ENCODE results near the gene SURF1. TPM values are rescaled to one million over a fixed set of nuclear protein-coding genes. Genes with fewer than 3 reads are reported as not detected.

Gene SURF1
- total RNA-seq, 1 experiment from 2014 or later = 29.3 TPM

- DNase-seq (ENCODE audit: low read depth) = no peak
Measured at GRCh38 chr9:133362359-133363044, 6.2 kb upstream of the SURF1 start.

GRCh38 chr9:133361507-133362092, 5.3 kb upstream of the SURF1 start:
- no peak for DNase-seq (ENCODE audit: low read depth)

- no peak for DNase-seq (ENCODE audit: low read depth)
Measured at GRCh38 chr9:133360400-133361393, 4.4 kb upstream of the SURF1 start.

- DNase-seq (ENCODE audit: low read depth) = no peak
Measured at GRCh38 chr9:133359399-133360175, 3.3 kb upstream of the SURF1 start.

GRCh38 chr9:133357656-133358055, 1.4 kb upstream of the SURF1 start:
- no peak for DNase-seq (ENCODE audit: low read depth)

GRCh38 chr9:133355881-133356357, 368 bp downstream of the SURF1 start:
- peak; percentile 36 for DNase-seq (ENCODE audit: low read depth)

GRCh38 chr9:133354766-133355165, 1.5 kb downstream of the SURF1 start:
- no peak for DNase-seq (ENCODE audit: low read depth)

- no peak for DNase-seq (ENCODE audit: low read depth)
Measured at GRCh38 chr9:133353548-133353947, 2.7 kb downstream of the SURF1 start.

GRCh38 chr9:133352635-133353340, 3.5 kb downstream of the SURF1 start:
- no peak for DNase-seq (ENCODE audit: low read depth)

GRCh38 chr9:133351908-133352634, 4.2 kb downstream of the SURF1 start:
- DNase-seq (ENCODE audit: low read depth) = peak; percentile 54

- no peak for DNase-seq (ENCODE audit: low read depth)
Measured at GRCh38 chr9:133351526-133351907, 4.8 kb downstream of the SURF1 start.

GRCh38 chr9:133349965-133350616, 6.2 kb downstream of the SURF1 start:
- DNase-seq (ENCODE audit: low read depth) = no peak

- DNase-seq (ENCODE audit: low read depth) = no peak
Measured at GRCh38 chr9:133348718-133349573, 7.3 kb downstream of the SURF1 start.

GRCh38 chr9:133347985-133348717, 8.1 kb downstream of the SURF1 start, which contains the start of the genes MED22 and RPL7A:
Gene MED22 (minus strand): TSS chr9:133348131. CDS start chr9:133346662, 1,469 bp downstream.
Gene RPL7A (plus strand): TSS chr9:133348218. CDS start chr9:133348244, 26 bp downstream.
- peak; percentile 96 for DNase-seq (ENCODE audit: low read depth)

- peak; percentile 49 for DNase-seq (ENCODE audit: low read depth)
Measured at GRCh38 chr9:133347515-133347984, 8.7 kb downstream of the SURF1 start.

GRCh38 chr9:133346021-133346785, 10.1 kb downstream of the SURF1 start:
- DNase-seq (ENCODE audit: low read depth) = no peak

- no peak for DNase-seq (ENCODE audit: low read depth)
Measured at GRCh38 chr9:133345596-133345995, 10.7 kb downstream of the SURF1 start.
